Effector memory CD4-positive, alpha-beta T cell (primary cell): ENCODE data around the gene CYP2S1.

ENCODE experiments used
- DNase-seq, 3 donors: peaks; one replicate each; pipeline ENCODE4 v3.0.0-alpha.2; 2020
- H3K27ac ChIP-seq: 2 replicates; pipeline ENCODE4 v1.7.0; 2013; ENCODE audit warnings: mild to moderate bottlenecking, low read length, moderate library complexity; ENCODE audit not compliant: insufficient read depth, poor library complexity, severe bottlenecking
- H3K27me3 ChIP-seq: replicated peaks from 2 replicates; pipeline ENCODE4 v1.7.0; 2013; ENCODE audit warnings: mild to moderate bottlenecking, low read length; ENCODE audit not compliant: insufficient read depth, control insufficient read depth, poor library complexity, severe bottlenecking
- H3K36me3 ChIP-seq: 2 replicates; pipeline ENCODE4 v1.7.0; 2013; ENCODE audit warnings: mild to moderate bottlenecking, low read length, moderate library complexity; ENCODE audit not compliant: control insufficient read depth, insufficient read depth
- H3K4me1 ChIP-seq: 2 replicates; pipeline ENCODE4 v1.7.0; 2013; ENCODE audit warnings: low read length, mild to moderate bottlenecking; ENCODE audit not compliant: control insufficient read depth, insufficient read depth, poor library complexity, severe bottlenecking
- H3K4me3 ChIP-seq: 2 replicates; pipeline ENCODE4 v1.7.0; 2013; ENCODE audit warnings: low read length, low read depth, mild to moderate bottlenecking; ENCODE audit not compliant: insufficient read depth, poor library complexity, severe bottlenecking
- H3K9me3 ChIP-seq: 2 replicates; pipeline ENCODE4 v1.7.0; 2013; ENCODE audit warnings: mild to moderate bottlenecking, low read length, moderate library complexity; ENCODE audit not compliant: control insufficient read depth

CYP2S1 gene

GRCh38 chr19:41238244-41238643 lies 45.2 kb downstream of the CYP2S1 start:
- Histone ChIP-seq H3K27ac (no peak overlapping the region), H3K27me3 (peaks cover 4% of the 10 kb centered on the region), H3K9me3 (no peaks in the 10 kb centered on the region), H3K4me3 (no peak overlapping the region), H3K4me1 (no peaks in the 10 kb centered on the region), H3K36me3 (no peaks in the 10 kb centered on the region)
- no peak for DNase-seq

- H3K27ac ChIP-seq, result no peak overlapping the region
- no peak for DNase-seq
- no peak overlapping the region for H3K4me3 ChIP-seq
- H3K4me1 ChIP-seq, result no peaks in the 10 kb centered on the region
- no peaks in the 10 kb centered on the region for H3K36me3 ChIP-seq
- H3K27me3 ChIP-seq, result peaks cover 4% of the 10 kb centered on the region
- H3K9me3 ChIP-seq, result no peaks in the 10 kb centered on the region
Observed at GRCh38 chr19:41239363-41239762, 46.3 kb downstream of the CYP2S1 start.

GRCh38 chr19:41239961-41240574 lies 47.0 kb downstream of the CYP2S1 start:
- Histone ChIP-seq H3K4me3 (no peak overlapping the region), H3K9me3 (no peaks in the 10 kb centered on the region), H3K27ac (no peak overlapping the region), H3K36me3 (no peaks in the 10 kb centered on the region), H3K27me3 (peaks cover 4% of the 10 kb centered on the region), H3K4me1 (no peaks in the 10 kb centered on the region)
- no peak for DNase-seq

GRCh38 chr19:41241859-41242258 lies 48.8 kb downstream of the CYP2S1 start:
- H3K4me3 ChIP-seq, result no peak overlapping the region
- no peaks in the 10 kb centered on the region for H3K4me1 ChIP-seq
- H3K27ac ChIP-seq, result no peak overlapping the region
- no peaks in the 10 kb centered on the region for H3K36me3 ChIP-seq
- DNase-seq, result no peak
- peaks cover 4% of the 10 kb centered on the region for H3K27me3 ChIP-seq
- no peaks in the 10 kb centered on the region for H3K9me3 ChIP-seq

GRCh38 chr19:41244117-41244516 lies 51.1 kb downstream of the CYP2S1 start:
- Histone ChIP-seq H3K9me3 (no peaks in the 10 kb centered on the region), H3K4me1 (no peaks in the 10 kb centered on the region), H3K4me3 (no peak overlapping the region), H3K36me3 (no peaks in the 10 kb centered on the region), H3K27ac (no peak overlapping the region), H3K27me3 (peaks cover 4% of the 10 kb centered on the region)
- no peak for DNase-seq

GRCh38 chr19:41245843-41246242 lies 52.8 kb downstream of the CYP2S1 start:
- no peaks in the 10 kb centered on the region for H3K4me1 ChIP-seq
- no peaks in the 10 kb centered on the region for H3K36me3 ChIP-seq
- no peak overlapping the region for H3K27ac ChIP-seq
- no peak overlapping the region for H3K4me3 ChIP-seq
- DNase-seq, result no peak
- H3K9me3 ChIP-seq, result no peaks in the 10 kb centered on the region
- peaks cover under 1% of the 10 kb centered on the region for H3K27me3 ChIP-seq

GRCh38 chr19:41248895-41249294 lies 55.9 kb downstream of the CYP2S1 start:
- Histone ChIP-seq H3K36me3 (no peaks in the 10 kb centered on the region), H3K4me1 (no peaks in the 10 kb centered on the region), H3K4me3 (no peak overlapping the region), H3K27ac (no peak overlapping the region), H3K9me3 (no peaks in the 10 kb centered on the region), H3K27me3 (no peaks in the 10 kb centered on the region)
- no peak for DNase-seq

- no peak overlapping the region for H3K27ac ChIP-seq
- H3K36me3 ChIP-seq, result no peaks in the 10 kb centered on the region
- H3K4me3 ChIP-seq, result no peak overlapping the region
- DNase-seq, result no peak
- no peaks in the 10 kb centered on the region for H3K9me3 ChIP-seq
- H3K4me1 ChIP-seq, result no peaks in the 10 kb centered on the region
- no peaks in the 10 kb centered on the region for H3K27me3 ChIP-seq
Observed at GRCh38 chr19:41249707-41250423, 56.8 kb downstream of the CYP2S1 start.

GRCh38 chr19:41253660-41254059 lies 60.6 kb downstream of the CYP2S1 start:
- Histone ChIP-seq H3K4me3 (no peak overlapping the region), H3K4me1 (no peaks in the 10 kb centered on the region), H3K9me3 (no peaks in the 10 kb centered on the region), H3K36me3 (no peaks in the 10 kb centered on the region), H3K27ac (no peak overlapping the region), H3K27me3 (no peaks in the 10 kb centered on the region)
- DNase-seq, result no peak

GRCh38 chr19:41255171-41255570 lies 62.2 kb downstream of the CYP2S1 start:
- Histone ChIP-seq H3K4me3 (no peak overlapping the region), H3K9me3 (no peaks in the 10 kb centered on the region), H3K27me3 (no peaks in the 10 kb centered on the region), H3K27ac (no peak overlapping the region), H3K4me1 (no peaks in the 10 kb centered on the region), H3K36me3 (no peaks in the 10 kb centered on the region)
- no peak for DNase-seq
